Measurements from ENCODE around the gene FRMPD1. TPM values are rescaled to one million over a fixed set of nuclear protein-coding genes. Genes with fewer than 3 reads are reported as not detected.
"Not testable (repeated sequence)": the region's sequence is repeated elsewhere in the genome, so short reads cannot be mapped to it uniquely, and the experiment has no call there.

Gene FRMPD1
- total RNA-seq, 1 donor: not detected

- Histone ChIP-seq H3K36me3 (ENCODE audit: insufficient read depth, low read length) (no peaks in the 10 kb centered on the region), H3K27ac (ENCODE audit: low read depth, low read length) (no peak overlapping the region), H3K4me2 (ENCODE audit: insufficient read depth, low read length) (no peak overlapping the region), H3K27me3 (ENCODE audit: insufficient read depth, low read length) (peaks cover 13% of the 10 kb centered on the region), H3K79me2 (ENCODE audit: insufficient read depth, low read length) (no peaks in the 10 kb centered on the region), H3K4me3 (ENCODE audit: insufficient read depth, low read length) (no peak overlapping the region), H3K4me1 (ENCODE audit: insufficient read depth, low read length) (no peaks in the 10 kb centered on the region), H3K9me3 (ENCODE audit: low read depth, low read length) (no peaks in the 10 kb centered on the region), H2AFZ (ENCODE audit: low read length) (no peak overlapping the region), H4K20me1 (ENCODE audit: insufficient read depth, low read length) (no peaks in the 10 kb centered on the region)
- no peak for TF ChIP-seq CTCF (IDR thresholded peaks at IDR 0.05; ENCODE audit: extremely low read depth, low read depth, low read length)
- DNase-seq (ENCODE audit: insufficient read length, low spot score, missing footprints): peak; percentile 83
Measured at GRCh38 chr9:37746448-37747270, 95.9 kb downstream of the FRMPD1 start.

- H2AFZ ChIP-seq (ENCODE audit: low read length): no peak overlapping the region
- no peak overlapping the region for H3K4me3 ChIP-seq (ENCODE audit: insufficient read depth, low read length)
- peaks cover 13% of the 10 kb centered on the region for H3K27me3 ChIP-seq (ENCODE audit: insufficient read depth, low read length)
- H3K27ac ChIP-seq (ENCODE audit: low read depth, low read length): no peak overlapping the region
- H3K79me2 ChIP-seq (ENCODE audit: insufficient read depth, low read length): no peaks in the 10 kb centered on the region
- H4K20me1 ChIP-seq (ENCODE audit: insufficient read depth, low read length): no peaks in the 10 kb centered on the region
- H3K36me3 ChIP-seq (ENCODE audit: insufficient read depth, low read length): no peaks in the 10 kb centered on the region
- H3K4me1 ChIP-seq (ENCODE audit: insufficient read depth, low read length): no peaks in the 10 kb centered on the region
- peak; percentile 98 for DNase-seq (ENCODE audit: insufficient read length, low spot score, missing footprints)
- H3K4me2 ChIP-seq (ENCODE audit: insufficient read depth, low read length): no peak overlapping the region
- TF ChIP-seq CTCF (IDR thresholded peaks at IDR 0.05; ENCODE audit: extremely low read depth, low read depth, low read length): peak; percentile 96
- no peaks in the 10 kb centered on the region for H3K9me3 ChIP-seq (ENCODE audit: low read depth, low read length)
Measured at GRCh38 chr9:37747271-37747753, 96.6 kb downstream of the FRMPD1 start.

GRCh38 chr9:37749129-37749528 is 98.4 kb downstream of the FRMPD1 start:
- H3K4me2 ChIP-seq (ENCODE audit: insufficient read depth, low read length): no peak overlapping the region
- H3K9me3 ChIP-seq (ENCODE audit: low read depth, low read length): no peaks in the 10 kb centered on the region
- no peak overlapping the region for H3K4me3 ChIP-seq (ENCODE audit: insufficient read depth, low read length)
- peaks cover 13% of the 10 kb centered on the region for H3K27me3 ChIP-seq (ENCODE audit: insufficient read depth, low read length)
- no peaks in the 10 kb centered on the region for H4K20me1 ChIP-seq (ENCODE audit: insufficient read depth, low read length)
- no peak for TF ChIP-seq CTCF (IDR thresholded peaks at IDR 0.05; ENCODE audit: extremely low read depth, low read depth, low read length)
- H3K4me1 ChIP-seq (ENCODE audit: insufficient read depth, low read length): peaks cover 6% of the 10 kb centered on the region
- no peak overlapping the region for H3K27ac ChIP-seq (ENCODE audit: low read depth, low read length)
- no peaks in the 10 kb centered on the region for H3K36me3 ChIP-seq (ENCODE audit: insufficient read depth, low read length)
- DNase-seq (ENCODE audit: insufficient read length, low spot score, missing footprints): peak; percentile 79
- peaks cover 4% of the 10 kb centered on the region for H3K79me2 ChIP-seq (ENCODE audit: insufficient read depth, low read length)
- no peak overlapping the region for H2AFZ ChIP-seq (ENCODE audit: low read length)

GRCh38 chr9:37751186-37751585 is 100.4 kb downstream of the FRMPD1 start:
- no peaks in the 10 kb centered on the region for H3K36me3 ChIP-seq (ENCODE audit: insufficient read depth, low read length)
- H3K4me3 ChIP-seq (ENCODE audit: insufficient read depth, low read length): no peak overlapping the region

GRCh38 chr9:37751704-37752103 is 101.0 kb downstream of the FRMPD1 start:
- not testable (repeated sequence) for H3K4me3 ChIP-seq (ENCODE audit: insufficient read depth, low read length); H3K4me2 ChIP-seq (ENCODE audit: insufficient read depth, low read length); DNase-seq (ENCODE audit: insufficient read length, low spot score, missing footprints); H2AFZ ChIP-seq (ENCODE audit: low read length); H3K9me3 ChIP-seq (ENCODE audit: low read depth, low read length); H3K27me3 ChIP-seq (ENCODE audit: insufficient read depth, low read length); H3K27ac ChIP-seq (ENCODE audit: low read depth, low read length); H3K36me3 ChIP-seq (ENCODE audit: insufficient read depth, low read length); H4K20me1 ChIP-seq (ENCODE audit: insufficient read depth, low read length)
- peaks cover 12% of the 10 kb centered on the region for H3K79me2 ChIP-seq (ENCODE audit: insufficient read depth, low read length)
- peaks cover 10% of the 10 kb centered on the region for H3K4me1 ChIP-seq (ENCODE audit: insufficient read depth, low read length)

More at GRCh38 chr9:37751186-37751585, 100.4 kb downstream of the FRMPD1 start:
- peaks cover 12% of the 10 kb centered on the region for H3K79me2 ChIP-seq (ENCODE audit: insufficient read depth, low read length)
- H3K27ac ChIP-seq (ENCODE audit: low read depth, low read length): no peak overlapping the region
- no peaks in the 10 kb centered on the region for H3K27me3 ChIP-seq (ENCODE audit: insufficient read depth, low read length)
- H3K9me3 ChIP-seq (ENCODE audit: low read depth, low read length): no peaks in the 10 kb centered on the region
- no peak overlapping the region for H2AFZ ChIP-seq (ENCODE audit: low read length)
- no peaks in the 10 kb centered on the region for H4K20me1 ChIP-seq (ENCODE audit: insufficient read depth, low read length)
- H3K4me2 ChIP-seq (ENCODE audit: insufficient read depth, low read length): no peak overlapping the region
- peaks cover 10% of the 10 kb centered on the region for H3K4me1 ChIP-seq (ENCODE audit: insufficient read depth, low read length)
- TF ChIP-seq CTCF (IDR thresholded peaks at IDR 0.05; ENCODE audit: extremely low read depth, low read depth, low read length): no peak
- no peak for DNase-seq (ENCODE audit: insufficient read length, low spot score, missing footprints)

GRCh38 chr9:37752112-37752511 is 101.4 kb downstream of the FRMPD1 start:
- H3K27me3 ChIP-seq (ENCODE audit: insufficient read depth, low read length); H3K4me3 ChIP-seq (ENCODE audit: insufficient read depth, low read length); DNase-seq (ENCODE audit: insufficient read length, low spot score, missing footprints); H2AFZ ChIP-seq (ENCODE audit: low read length); H3K36me3 ChIP-seq (ENCODE audit: insufficient read depth, low read length); H3K4me2 ChIP-seq (ENCODE audit: insufficient read depth, low read length); H4K20me1 ChIP-seq (ENCODE audit: insufficient read depth, low read length); H3K9me3 ChIP-seq (ENCODE audit: low read depth, low read length); H3K27ac ChIP-seq (ENCODE audit: low read depth, low read length): not testable (repeated sequence)
- Histone ChIP-seq H3K79me2 (ENCODE audit: insufficient read depth, low read length) (peaks cover 12% of the 10 kb centered on the region), H3K4me1 (ENCODE audit: insufficient read depth, low read length) (peaks cover 10% of the 10 kb centered on the region)

All from osteoblast (primary cell).